Putamen (tissue), 1 donor: Measurements from ENCODE around the gene ARVCF.

Source experiments
- DNase-seq: peaks from one replicate; pipeline ENCODE4 v3.0.0-alpha.2; 2016; ENCODE audit warnings: low spot score

ARVCF gene

DNA sequence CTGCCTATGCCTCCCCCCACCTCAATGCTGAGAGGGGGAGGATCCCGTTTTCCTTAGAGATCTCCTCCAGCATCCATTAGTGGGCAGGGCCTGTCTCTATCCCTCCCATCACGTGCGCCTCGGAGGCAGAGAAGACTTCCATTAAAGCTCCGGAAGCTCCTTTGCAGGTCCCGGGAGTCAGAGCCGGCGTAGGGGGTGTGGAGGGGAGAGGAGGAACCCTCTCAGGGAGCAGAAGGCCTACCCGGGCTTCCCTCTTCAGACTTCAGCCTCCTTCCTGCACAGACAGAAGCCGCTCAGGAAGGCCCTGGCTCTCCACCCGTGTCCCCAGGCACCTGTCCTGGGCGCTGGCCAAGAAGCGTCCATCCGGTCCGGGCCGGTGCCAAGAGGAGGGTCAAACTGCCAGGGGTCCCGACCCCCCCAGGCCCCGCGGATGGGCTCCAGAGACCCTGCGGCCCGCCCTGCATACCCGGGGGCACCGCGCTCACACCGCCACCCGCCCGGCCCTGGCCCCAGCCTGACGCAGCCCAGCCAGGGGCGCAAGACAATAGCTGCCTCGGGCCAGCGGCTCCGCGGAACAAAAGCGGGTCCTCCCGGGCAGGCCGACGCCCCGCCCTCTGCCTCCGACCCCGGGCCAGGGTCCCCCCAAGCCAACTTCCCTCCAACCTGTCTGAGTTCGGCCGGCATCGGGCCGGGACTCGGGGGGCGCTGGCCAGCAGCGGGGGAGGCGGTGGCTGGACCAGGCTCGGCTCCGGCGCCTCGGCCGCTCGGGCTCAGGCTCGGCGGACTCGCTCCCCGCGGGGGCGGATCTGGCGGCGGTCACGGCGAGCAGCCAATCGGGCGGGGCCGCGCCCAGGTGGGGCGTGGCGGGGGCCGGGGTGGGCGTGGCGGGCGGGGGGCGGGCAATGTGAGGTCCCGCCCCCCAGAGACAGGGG, 29.9 kb downstream of the ARVCF start:
- peak; percentile 54 for DNase-seq

DNA sequence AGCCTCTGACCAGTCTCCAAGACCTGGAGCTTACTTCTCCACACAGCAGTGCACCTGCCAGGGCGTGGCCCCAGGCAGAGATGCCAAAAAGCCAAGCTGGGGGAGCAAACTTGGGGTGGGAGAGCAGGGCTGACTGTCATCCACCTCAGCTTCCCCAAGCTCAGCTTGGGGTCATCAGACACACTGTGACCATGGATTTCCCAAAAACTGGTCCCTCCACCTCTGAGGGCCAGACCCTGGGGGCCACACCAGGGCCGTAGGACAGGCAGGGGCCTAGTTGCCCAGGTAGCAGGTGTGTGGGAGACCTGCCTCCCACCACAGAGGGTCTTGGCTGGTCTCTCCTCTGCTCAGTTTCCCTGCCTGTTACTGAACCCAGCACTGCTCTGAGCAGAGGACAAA, 30.6 kb downstream of the ARVCF start:
- DNase-seq: no peak

DNA sequence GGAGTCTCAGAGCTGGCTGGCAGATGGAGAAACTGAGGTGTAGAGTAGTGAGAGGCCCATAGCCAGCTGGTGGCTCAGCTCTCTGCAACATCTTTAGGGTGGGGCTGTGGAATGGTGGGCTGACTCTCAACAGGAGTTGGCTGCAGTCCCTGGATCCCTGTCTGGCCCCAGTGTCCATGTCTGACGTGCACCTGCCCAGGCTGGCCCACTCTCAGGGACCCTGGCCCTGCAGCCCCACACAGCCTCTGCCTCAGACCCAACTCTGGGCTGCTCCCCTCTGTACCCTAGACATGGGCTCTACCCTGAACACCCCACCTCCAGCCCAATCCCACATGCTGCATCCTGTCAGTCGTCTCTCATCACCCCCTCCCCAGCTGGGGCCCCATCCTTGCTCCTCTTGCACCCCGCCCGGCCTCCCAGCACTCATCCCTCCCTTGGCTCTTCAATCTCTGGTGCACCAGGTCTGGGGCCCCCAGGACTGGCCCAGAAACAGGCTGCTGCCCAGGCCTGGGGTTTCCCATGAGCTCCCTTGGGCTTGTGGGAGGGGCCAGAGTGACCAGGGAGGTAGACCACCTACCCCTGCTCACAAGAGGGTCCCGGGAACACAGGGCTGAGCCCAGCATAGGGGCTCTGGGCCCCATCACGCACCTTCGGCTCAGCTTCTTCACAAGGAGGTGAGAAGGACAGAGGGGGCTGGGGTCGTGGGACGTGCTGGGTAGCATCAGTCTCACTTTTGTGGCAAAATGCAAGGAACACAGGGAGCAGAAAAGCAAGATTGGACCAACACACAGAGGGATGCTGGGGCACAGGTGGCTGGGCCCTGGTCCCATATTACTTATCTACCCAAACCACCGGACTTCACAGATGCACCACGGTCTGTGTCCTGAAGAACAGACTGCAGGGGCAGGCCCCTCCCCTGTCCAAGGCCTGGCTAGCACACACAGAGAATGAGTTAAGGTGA, 31.5 kb downstream of the ARVCF start:
- no peak for DNase-seq

DNA sequence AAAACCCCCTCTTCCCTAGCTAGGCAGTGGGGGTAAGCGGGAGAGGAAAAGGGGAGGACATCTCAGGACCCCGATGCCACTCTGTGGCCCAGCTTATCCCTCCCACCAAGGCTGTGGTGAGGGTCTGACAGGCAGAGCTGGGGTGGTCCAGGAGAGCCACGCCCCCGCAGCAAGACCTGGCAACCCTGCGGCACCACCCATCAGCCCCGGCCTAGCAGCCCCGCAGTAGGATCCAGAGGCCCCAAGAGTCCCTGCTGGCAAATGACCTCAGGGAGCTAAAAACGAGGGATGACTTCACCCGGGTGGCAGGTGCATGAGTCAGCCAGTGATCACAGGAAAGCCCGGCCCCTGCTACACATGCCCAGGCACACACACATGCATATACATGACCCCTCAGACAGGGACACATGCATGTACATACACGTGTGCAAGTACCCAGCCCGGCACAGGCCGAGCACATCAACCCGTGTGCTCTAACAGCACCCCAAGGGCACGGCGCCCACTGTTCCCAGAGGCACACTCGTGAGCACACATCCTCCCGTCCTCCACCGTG, 32.3 kb downstream of the ARVCF start:
- DNase-seq: no peak

DNA sequence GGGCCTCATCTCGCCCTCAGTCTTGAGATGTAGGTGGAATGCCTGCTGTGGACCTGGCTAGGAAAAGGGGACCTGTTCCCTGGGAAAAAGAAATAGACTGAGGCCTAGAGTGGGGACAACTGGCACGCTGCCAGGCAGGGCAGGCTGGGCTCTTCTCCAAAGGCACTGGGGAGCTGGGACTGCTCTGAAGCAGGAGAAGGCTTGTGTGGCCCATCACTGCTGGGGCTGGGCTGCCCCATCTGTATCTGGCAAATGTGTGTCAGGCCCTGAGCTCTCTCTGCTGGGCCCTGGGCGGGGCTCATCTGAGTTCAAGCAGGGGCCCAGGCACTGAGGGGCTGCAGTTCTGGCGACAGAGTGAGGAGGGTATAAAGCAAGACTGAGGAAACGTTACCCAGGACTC, 32.9 kb downstream of the ARVCF start:
- DNase-seq: no peak

DNA sequence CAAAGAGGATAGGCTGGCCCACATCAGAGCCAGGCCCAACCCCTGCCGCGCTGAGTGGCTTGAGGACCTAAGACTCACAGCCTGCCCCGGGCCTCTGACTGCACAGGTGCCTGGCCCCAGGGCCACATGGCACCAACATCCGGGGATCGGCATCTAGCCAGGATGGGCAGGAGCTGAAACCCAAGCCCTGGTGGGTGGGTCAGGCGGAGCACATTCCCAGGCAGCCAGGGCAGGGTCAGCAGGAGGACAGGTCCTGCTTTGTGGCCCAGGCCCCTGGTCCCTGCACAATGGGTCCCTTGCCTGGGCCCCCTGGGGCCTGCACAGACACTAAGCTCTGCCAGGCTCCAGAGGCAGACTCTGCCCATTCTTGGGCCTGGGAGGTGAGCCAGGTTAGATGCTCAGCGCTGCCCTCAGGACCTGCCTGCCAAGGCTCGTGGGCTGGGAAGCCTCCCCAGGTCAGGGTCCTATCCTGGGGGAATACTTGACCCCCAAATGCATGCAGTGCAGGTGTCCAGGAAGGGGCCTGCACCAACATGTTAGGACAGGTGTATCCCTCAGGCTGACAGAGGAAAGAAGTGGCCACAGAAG, 33.5 kb downstream of the ARVCF start:
- DNase-seq: no peak

DNA sequence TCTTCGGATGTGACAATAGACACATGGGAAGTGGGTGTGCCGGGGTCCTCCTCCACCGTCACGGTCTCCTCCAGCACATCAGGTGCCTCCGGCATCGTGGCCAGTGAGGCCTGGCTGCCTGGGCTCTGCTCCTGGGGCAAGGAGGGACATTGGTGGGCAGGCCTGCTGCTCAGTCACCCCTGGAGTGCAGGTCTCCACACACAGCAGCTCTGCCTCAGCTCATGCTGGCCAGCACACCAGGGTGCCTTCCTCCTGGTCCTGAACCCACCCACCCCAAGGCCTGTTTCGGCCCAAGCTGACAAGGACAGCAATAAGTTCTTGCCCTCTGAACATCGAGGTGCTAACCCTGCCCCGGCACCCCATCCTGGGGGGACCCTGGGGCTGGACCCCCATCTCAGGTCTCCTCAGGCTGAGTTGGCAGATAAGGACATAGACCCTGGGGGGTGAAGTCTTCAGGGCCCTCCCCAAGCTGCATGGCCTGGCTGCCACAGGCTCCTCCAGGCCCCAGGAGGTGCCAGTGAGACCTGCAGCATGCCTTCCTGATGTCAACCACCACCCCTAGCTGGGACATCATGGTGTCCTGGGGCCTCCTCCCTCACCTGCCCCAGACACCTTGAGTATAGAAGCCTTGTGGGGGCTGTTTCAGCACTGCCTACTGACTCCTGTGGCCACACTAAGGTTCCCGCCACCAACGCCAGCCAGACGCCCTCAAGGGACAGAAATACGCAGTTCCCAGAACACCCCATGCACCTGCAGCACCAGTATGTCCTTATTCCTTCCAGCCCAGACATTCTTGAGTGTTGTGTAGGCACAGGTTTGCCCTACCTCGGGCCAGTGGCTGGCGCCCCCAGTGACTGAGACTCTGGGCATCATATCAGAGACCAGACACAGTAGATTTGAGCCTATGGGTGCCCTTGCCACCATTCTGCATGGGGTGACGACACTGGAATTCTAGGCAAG, 34.4 kb downstream of the ARVCF start:
- DNase-seq: no peak

DNA sequence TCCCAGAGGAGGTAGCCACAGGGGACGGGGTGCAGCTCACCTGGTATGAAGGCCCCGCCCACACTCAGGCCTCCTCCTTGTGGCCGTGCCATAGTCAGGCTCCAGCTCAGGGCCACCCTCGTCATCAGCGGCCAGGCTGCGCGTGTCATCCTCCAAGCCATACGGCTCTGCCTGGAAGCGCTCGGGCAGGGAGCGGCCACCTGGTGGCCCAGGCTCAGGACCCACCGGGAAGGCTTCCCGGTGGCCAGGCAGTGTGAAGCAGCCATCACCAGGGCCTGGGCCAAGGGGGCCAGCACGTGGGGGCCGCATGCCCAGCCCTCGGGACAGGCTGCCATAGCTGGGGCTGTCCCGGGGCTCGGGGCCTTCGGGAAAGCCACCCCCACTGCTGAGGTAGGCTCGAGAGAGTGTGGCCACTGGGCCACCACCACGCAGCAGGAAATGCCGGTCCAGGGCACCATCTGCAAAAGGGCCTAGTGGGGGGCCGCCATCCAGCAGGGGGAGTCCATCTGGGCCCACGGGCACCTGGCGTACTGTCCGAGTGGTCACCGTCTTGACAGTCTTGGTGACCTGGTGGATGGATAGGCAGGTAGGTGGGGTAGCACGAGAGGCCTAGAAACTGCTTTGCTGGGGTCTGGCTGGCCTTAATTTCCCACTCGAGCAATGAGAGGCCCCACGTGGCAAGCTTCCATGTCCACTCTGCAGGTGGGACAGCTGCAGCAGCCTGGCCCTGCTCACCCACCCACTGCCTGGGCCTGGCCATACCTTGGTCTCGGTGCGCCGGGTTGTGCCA, 35.3 kb downstream of the ARVCF start:
- no peak for DNase-seq

DNA sequence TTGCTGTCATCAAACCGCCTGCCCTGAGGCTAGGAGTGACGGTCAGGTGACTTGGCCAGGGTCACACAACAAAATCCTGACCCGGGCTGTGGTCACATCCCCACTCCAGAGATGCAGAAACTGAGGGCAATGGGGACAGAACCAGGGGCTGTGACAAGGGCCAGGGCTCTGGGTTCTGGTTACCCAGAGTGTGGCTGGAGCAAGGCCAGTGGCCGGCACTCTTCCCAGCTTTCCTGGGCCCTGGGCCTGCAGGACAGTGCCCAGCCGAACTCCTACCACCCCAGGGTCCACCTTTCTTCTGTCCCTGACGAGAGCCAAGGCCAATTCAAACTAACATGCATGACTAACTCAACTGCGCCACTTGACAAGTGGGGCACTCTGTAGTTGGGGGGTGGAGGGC, 35.9 kb downstream of the ARVCF start:
- DNase-seq: no peak

DNA sequence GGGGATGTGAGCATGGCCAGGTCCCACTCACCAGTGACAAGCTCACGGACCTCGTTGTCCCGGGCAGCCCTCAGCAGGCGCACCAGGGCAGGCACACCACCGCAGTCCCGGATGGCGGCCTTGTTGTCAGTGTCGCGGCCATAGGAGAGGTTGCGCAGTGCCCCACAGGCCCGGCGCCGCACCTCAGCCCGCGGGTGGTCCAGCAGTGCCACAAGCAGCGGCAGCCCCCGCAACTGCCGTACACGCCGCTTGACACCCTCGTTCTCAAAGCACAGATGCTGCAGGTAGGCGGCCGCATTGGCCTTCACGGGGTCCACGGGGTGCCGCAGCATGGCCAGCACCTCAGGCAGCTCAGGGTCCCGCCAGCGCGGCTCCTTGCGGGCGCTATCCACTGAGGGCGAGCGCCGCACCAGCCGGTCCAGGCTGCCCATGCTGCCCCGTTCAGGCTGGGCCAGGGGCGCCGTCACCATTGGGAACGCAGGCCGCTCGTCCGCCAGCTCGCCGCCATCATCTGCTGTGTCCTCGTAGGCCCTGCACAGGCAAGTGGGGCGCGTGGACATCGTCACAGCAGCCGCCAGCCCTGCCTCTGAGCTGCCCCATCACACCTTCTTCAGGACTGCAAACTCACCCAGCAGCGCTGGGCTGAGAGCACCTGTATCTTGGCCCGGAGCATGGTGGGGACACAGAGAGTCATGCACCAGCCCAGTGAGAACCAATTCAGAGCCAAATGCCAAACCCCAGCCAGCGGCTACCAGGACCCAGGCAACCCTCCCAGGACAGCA, 36.7 kb downstream of the ARVCF start:
- DNase-seq: no peak

DNA sequence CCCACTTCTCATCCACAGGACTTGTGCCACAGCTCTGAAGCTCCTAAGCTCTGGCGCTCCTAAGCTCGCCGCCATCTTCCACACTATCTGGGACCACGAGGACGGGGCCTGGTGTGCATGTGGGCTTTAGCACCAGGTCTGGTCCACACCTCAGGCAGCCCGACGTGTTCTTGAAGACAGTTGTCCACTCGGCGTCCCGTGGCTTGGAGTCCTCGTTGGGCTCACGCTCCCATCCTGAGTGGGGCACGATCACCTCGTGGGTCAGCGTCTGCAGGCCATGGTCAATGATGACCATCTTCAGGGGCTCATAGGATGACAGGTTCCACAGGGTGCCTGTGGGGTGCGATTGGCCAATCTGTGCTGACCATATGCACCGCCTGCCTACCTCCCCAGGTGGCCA, 37.9 kb downstream of the ARVCF start:
- DNase-seq: no peak

DNA sequence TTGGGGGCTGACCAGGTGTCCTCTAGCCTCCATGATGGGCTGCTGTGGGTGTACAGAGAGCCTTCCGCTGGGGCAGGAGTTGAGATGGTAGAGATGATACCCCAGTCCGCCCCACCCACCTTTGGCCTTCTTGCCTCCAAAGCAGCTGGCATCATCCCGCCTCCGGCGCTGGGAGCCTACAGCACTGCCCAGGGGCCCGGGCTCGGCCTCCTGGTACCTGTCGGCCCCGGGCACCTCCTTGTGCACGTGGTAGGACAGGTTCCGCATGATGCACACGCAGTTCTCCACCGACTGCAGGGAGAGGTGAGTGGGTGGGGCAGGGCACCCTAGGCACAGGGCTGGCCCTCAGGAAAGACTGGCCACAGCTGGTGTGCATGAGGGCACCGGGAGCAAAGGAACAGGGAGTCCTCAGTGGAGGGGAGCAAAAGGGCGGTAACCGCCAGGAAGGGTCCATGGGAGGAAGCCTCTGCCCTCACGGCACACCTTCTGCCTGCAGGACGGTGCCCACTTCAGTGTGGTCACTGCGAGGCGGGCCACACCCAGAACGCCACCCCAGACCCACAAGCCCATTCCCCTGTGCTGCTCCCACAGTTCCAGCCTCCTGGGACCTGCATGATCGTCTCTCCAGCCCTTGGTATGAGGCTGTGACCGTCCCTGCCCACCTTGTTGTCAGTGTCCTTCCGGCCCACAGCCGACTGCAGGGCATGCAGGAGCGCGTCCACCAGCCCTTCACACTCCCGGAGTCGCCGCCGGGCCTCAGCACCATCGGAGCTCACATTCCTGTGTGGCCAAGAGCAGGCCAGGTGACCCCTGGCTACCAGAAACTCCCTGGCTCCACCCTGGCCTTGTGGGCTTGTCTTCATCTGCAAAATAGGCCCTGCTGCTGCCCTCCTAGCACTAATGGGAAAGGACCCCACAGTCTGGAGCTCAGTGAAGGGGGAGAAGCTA, 39.1 kb downstream of the ARVCF start:
- DNase-seq: no peak

DNA sequence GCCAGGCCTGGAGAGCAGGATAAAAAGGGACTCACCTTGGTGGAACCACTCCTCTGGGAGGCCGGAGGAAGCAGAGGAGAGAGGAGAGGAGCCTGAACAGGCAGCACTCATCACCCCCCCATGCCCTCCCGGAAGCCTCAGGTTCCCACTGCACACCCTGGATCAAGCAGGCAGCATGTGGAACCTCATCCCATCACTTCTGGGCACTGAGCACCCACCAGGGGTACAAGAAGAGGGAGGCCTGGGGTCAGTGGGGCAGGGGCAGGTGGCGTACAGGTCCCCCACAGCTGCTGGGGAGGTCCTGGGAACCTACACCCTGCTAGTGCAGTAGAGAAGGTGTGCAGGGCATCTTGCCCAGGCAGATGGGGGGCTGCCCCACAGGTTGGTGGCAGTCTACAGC, 40.0 kb downstream of the ARVCF start:
- no peak for DNase-seq

DNA sequence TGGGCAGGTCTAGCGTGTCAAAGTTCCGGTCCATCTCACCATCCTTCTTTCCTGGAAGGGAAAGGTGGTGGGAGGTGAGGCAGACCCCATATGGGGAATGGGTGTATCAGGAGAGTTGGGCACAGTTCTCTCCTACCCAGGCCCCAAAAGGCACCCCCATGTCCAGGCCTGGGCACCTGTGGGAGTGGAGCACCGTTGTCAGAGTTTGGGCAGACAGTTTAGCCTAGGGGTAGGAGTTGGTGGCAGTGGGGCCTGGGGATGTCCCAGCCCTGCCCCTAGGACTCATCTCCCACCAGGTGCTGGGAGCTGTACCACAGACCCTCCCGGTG, 41.0 kb downstream of the ARVCF start:
- no peak for DNase-seq

DNA sequence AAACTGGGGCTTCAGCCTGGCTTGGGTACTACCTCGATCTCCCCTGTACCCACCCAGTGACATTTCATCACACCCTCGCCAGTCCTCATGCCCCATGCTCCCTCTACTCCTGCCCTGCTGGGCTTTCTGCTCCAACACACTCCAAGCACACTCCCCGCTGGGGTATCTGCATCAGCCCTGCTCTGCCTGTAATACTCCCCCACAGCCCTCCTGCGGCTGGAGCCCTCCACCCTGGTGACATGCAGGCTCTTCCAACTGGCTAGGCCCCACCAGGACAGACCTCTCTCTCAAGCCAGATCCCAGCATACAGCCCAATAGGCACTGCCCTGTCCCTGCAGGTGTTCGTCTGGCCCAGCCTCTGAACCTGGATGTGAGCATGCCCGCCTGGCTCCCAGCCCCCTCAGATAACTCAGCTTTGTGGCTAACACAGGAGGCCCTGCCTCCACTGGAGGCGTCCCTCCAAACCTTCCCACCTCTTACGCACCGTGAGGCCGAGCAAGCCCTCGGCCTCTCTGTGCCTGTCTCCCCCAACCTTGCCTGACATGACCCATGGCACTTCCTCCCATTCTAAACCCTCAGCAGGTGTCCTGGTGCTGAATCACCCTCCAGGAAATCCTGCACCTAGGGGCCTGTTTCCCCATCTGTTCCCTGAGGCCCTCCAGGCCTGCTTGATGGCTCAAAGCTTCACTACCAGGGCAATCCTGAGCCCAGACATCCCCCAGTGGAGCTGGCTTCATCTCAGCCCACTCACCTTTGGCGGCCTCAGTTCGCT, 41.5 kb downstream of the ARVCF start:
- DNase-seq: no peak

DNA sequence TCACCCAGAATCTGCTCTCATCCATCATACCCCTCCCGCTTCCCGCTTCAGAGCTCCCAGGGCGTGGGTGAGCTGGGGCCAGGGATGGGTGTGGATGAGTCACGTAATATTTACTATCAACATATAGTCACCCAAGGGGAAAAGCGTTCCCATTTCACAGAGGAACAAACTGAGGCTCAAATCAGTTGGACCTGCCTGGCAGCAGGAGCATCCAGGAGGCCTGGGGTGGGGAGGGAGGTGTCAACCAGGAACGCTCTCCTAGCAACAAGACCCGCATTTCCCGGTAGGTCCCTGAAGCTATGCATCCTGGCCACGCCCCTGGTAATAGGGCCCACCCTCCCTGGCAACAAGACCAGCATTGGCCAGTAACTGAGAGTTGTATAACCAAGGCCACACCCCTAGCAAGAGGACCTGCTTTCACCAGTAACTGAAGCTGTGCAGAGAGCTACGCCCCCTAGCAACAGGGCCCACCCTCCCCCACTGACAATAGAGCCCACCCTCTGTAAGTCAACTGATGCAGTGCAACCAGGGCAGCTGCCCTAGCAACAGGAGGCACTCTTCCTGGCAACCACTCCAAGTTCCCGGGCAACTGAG, 42.3 kb downstream of the ARVCF start:
- no peak for DNase-seq
